Measurements from ENCODE around the gene DDX54.

The DDX54 gene

DNA sequence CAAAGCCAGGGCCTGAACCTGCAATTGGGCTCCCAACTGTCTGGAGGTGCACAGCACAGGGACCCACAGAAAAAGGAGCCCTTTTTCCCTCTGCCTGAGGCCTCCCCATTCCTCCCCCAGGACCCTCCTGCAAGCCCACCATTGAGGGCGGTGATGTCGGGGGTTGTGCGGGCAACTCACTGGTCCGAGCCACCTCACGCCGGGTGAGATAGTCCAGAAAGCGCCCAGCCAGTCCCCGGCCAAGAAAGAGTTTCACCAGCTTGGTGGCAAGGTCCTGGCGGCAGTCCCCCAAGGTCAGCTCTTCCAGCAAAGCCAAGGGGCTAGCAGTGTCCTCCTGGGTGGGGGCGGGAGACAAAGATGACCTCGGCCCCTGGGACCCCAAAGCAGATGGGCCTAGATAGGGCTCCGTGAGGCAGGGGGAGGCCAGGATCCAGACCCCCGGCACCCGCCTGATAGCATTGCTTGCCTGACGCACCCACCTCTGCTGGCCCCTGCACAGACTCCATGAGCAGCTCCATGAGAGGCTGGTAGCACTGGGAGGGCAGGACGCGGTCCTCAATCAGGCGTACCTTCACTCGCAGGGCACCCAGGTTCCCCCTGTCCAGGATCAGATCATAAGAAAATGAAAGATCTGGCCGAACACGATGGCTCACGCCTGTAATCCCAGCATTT lies 69.7 kb downstream of the DDX54 start:
- no peaks in the 10 kb centered on the region for H3K4me1 ChIP-seq (ENCODE audit: control insufficient read depth, insufficient read depth, low read length)

DNA sequence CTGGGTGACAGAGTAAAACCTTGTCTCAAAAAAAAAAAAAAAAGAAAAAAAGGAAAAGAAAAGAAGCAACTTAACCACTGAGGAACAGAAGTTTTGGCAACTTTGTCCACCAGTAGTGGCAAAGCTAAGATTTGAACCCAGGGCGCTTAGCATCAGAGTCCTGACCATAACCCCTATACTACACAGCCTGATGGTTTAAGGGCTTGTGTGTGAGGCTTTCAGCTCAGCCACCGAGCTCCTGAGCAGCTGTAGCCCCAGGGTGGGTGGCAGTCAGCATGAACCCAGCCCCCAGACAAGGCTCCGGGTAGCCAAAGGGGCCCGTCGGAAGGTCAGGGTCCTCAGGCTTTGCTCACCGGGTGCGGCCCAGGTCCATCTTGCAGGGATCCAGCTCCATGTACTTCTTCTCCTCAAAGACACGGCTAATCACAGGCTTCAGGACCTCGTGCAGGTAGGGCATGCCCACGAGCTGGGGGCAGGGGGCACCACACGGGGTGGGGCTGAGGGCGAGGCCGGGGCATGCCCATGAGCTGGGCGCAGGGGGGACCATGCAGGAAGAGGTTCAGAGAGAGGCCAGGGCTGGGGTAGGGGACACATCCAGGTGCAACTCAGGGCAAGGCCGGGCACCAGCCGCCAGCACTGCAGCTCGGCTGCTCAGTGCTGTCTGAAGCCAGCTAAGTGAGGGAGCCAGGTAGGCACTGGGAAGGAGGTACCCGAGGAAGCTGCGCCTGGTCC lies 70.7 kb downstream of the DDX54 start:
- Histone ChIP-seq H3K9me3 (ENCODE audit: control insufficient read depth, insufficient read depth, low read length) (no peaks in the 10 kb centered on the region), H3K27me3 (ENCODE audit: control insufficient read depth, insufficient read depth, low read length) (no peaks in the 10 kb centered on the region), H3K4me1 (ENCODE audit: control insufficient read depth, insufficient read depth, low read length) (no peaks in the 10 kb centered on the region), H3K27ac (ENCODE audit: low read length) (no peak overlapping the region), H3K36me3 (ENCODE audit: control insufficient read depth, insufficient read depth, low read length) (peaks cover 3% of the 10 kb centered on the region; the same call in 1 of the 2 replicates), H3K4me3 (ENCODE audit: low read length) (no peak overlapping the region)
- WGBS (ENCODE audit: insufficient coverage, insufficient read length): no CpG with 5 or more reads among the region's 19 CpGs
- DNase-seq (ENCODE audit: low read depth, low spot score): no peak

More for the DNA sequence above, 69.7 kb downstream of the DDX54 start:
- WGBS (ENCODE audit: insufficient coverage, insufficient read length): no CpG with 5 or more reads among the region's 22 CpGs
- Histone ChIP-seq H3K36me3 (ENCODE audit: control insufficient read depth, insufficient read depth, low read length) (peaks cover 3% of the 10 kb centered on the region; the same call in 1 of the 2 replicates), H3K9me3 (ENCODE audit: control insufficient read depth, insufficient read depth, low read length) (no peaks in the 10 kb centered on the region), H3K27me3 (ENCODE audit: control insufficient read depth, insufficient read depth, low read length) (no peaks in the 10 kb centered on the region), H3K4me3 (ENCODE audit: low read length) (no peak overlapping the region), H3K27ac (ENCODE audit: low read length) (no peak overlapping the region)
- no peak for DNase-seq (ENCODE audit: low read depth, low spot score)

DNA sequence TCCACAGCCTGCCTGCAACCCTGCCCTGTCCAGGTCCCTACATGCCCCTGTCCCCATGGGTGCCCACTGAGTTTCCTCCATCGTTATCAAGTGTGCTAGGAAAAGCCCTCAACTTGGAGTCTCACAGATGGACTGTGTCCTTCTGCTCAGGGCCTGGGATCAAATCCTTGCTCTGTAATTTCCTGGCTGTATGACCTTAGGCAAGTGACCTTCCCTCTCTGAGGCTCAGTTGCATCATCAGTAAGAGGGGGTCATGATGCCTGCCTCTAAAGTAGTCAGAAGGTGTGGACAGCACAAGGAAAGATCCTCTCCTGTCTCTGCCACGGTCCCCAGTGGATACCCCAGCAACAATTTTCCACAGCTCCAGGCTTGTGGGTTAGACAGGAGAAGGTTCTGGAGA lies 71.9 kb downstream of the DDX54 start:
- H3K36me3 ChIP-seq (ENCODE audit: control insufficient read depth, insufficient read depth, low read length): peaks cover 3% of the 10 kb centered on the region; the same call in 1 of the 2 replicates
- no peak for DNase-seq (ENCODE audit: low read depth, low spot score)
- no peaks in the 10 kb centered on the region for H3K27me3 ChIP-seq (ENCODE audit: control insufficient read depth, insufficient read depth, low read length)
- H3K4me1 ChIP-seq (ENCODE audit: control insufficient read depth, insufficient read depth, low read length): no peaks in the 10 kb centered on the region
- no peaks in the 10 kb centered on the region for H3K9me3 ChIP-seq (ENCODE audit: control insufficient read depth, insufficient read depth, low read length)
- WGBS (ENCODE audit: insufficient coverage, insufficient read length): no CpG with 5 or more reads among the region's 2 CpGs
- no peak overlapping the region for H3K27ac ChIP-seq (ENCODE audit: low read length)
- H3K4me3 ChIP-seq (ENCODE audit: low read length): no peak overlapping the region

DNA sequence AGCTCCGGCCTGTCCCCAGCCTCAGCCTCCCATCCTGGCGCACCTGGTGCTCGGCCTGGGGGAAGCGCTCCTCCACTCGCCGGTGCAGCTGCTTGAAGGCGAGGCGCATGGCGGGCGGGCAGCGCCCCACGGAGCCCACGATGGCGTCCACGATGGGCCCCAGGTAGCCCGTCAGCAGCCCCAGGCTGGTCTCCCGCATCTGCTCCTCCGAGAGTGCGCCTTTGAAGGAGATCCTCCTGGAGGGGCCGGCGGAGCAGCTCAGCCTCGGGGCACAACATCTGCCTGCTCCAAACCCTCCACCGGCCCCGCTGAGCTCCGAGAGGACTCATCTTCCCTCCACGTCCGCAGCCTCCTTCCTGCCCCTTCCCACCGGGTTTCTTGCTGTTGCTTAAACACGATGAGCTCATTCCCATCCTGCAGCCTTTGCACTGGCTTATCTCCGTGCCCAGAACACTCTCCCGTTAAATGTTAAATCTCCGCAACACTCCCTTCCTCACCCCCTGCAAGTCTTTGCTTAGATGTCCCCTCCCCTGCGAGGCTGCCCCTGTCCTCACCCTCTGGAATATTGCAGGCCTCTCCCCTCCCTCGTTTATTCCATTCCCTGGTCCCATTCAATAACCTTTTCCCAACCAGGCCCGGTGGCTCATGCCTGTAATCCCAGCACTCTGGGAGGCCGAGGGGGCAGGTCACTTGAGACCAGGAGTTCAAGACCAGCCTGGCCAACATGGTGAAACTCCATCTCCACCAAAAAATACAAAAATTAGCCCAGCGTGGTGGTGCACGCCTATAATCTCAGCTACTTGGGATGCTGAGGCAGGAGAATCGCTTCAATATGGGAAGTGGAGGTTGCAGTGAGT lies 73.0 kb downstream of the DDX54 start:
- H3K27me3 ChIP-seq (ENCODE audit: control insufficient read depth, insufficient read depth, low read length): no peaks in the 10 kb centered on the region
- no peak for DNase-seq (ENCODE audit: low read depth, low spot score)
- H3K4me1 ChIP-seq (ENCODE audit: control insufficient read depth, insufficient read depth, low read length): no peaks in the 10 kb centered on the region
- H3K36me3 ChIP-seq (ENCODE audit: control insufficient read depth, insufficient read depth, low read length): peaks cover 3% of the 10 kb centered on the region; the same call in 1 of the 2 replicates
- H3K27ac ChIP-seq (ENCODE audit: low read length): no peak overlapping the region
- H3K9me3 ChIP-seq (ENCODE audit: control insufficient read depth, insufficient read depth, low read length): no peaks in the 10 kb centered on the region
- no CpG with 5 or more reads among the region's 39 CpGs for WGBS (ENCODE audit: insufficient coverage, insufficient read length)
- H3K4me3 ChIP-seq (ENCODE audit: low read length): no peak overlapping the region

GRCh38 chr12:113111247-113111646 lies 74.0 kb downstream of the DDX54 start:
- H3K27ac ChIP-seq (ENCODE audit: low read length): no peak overlapping the region
- no peaks in the 10 kb centered on the region for H3K4me1 ChIP-seq (ENCODE audit: control insufficient read depth, insufficient read depth, low read length)
- peaks cover 3% of the 10 kb centered on the region; the same call in 1 of the 2 replicates for H3K36me3 ChIP-seq (ENCODE audit: control insufficient read depth, insufficient read depth, low read length)
- no peaks in the 10 kb centered on the region for H3K27me3 ChIP-seq (ENCODE audit: control insufficient read depth, insufficient read depth, low read length)
- no peaks in the 10 kb centered on the region for H3K9me3 ChIP-seq (ENCODE audit: control insufficient read depth, insufficient read depth, low read length)
- DNase-seq (ENCODE audit: low read depth, low spot score): no peak
- WGBS (ENCODE audit: insufficient coverage, insufficient read length): no CpG with 5 or more reads among the region's 3 CpGs
- H3K4me3 ChIP-seq (ENCODE audit: low read length): no peak overlapping the region

- no CpG with 5 or more reads among the region's 7 CpGs for WGBS (ENCODE audit: insufficient coverage, insufficient read length)
- H3K27ac ChIP-seq (ENCODE audit: low read length): no peak overlapping the region
These were observed 75.2 kb downstream of the DDX54 start for GRCh38 chr12:113109872-113110599.

DNA sequence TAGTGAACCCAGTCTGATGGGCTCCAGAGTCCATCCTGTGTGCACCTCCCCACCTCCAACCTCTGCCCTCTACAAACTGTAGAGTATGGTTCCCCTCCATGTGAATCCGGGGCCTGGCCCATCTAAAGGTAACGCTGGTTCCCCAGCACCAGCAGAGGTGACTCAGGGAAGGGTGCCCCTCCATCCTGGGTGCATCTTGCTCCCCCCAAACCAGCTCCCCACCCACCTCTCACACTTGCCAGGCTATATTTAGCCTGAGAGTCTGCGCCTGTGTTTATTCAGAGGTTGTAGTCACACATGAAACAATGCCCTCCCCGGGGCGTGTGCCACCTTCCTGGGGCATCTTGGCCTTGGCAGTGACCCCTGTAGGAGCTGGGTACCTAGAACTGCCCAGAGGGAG lies 75.9 kb downstream of the DDX54 start:
- Histone ChIP-seq H3K27ac (ENCODE audit: low read length) (no peak overlapping the region), H3K9me3 (ENCODE audit: control insufficient read depth, insufficient read depth, low read length) (no peaks in the 10 kb centered on the region), H3K27me3 (ENCODE audit: control insufficient read depth, insufficient read depth, low read length) (no peaks in the 10 kb centered on the region), H3K4me3 (ENCODE audit: low read length) (no peak overlapping the region), H3K4me1 (ENCODE audit: control insufficient read depth, insufficient read depth, low read length) (no peaks in the 10 kb centered on the region), H3K36me3 (ENCODE audit: control insufficient read depth, insufficient read depth, low read length) (no peaks in the 10 kb centered on the region)
- no peak for DNase-seq (ENCODE audit: low read depth, low spot score)
- WGBS (ENCODE audit: insufficient coverage, insufficient read length): no CpG with 5 or more reads among the region's 5 CpGs

More at GRCh38 chr12:113109872-113110599, 75.2 kb downstream of the DDX54 start:
- no peak overlapping the region for H3K4me3 ChIP-seq (ENCODE audit: low read length)
- no peak for DNase-seq (ENCODE audit: low read depth, low spot score)
- H3K4me1 ChIP-seq (ENCODE audit: control insufficient read depth, insufficient read depth, low read length): no peaks in the 10 kb centered on the region
- H3K36me3 ChIP-seq (ENCODE audit: control insufficient read depth, insufficient read depth, low read length): peaks cover 3% of the 10 kb centered on the region; the same call in 1 of the 2 replicates
- no peaks in the 10 kb centered on the region for H3K27me3 ChIP-seq (ENCODE audit: control insufficient read depth, insufficient read depth, low read length)
- H3K9me3 ChIP-seq (ENCODE audit: control insufficient read depth, insufficient read depth, low read length): no peaks in the 10 kb centered on the region

DNA sequence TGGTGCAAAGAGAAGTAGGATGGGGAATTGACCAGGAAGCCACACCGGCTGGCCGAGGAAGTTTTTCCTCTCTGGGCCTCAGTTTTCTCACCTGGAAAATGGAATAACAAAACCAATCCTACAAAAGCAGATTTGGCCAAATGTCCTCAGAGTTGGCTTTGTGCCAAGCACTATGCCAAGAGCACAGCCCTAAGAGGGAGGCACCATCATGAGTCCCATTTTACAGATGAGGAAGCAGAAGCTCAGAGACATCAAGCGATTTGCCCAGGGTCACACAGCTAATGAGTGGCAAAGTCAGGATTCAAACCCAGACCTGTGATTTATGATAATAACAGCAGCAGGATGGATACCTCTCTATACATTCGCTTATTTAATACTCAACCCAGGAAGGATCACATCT lies 77.0 kb downstream of the DDX54 start:
- no peak for DNase-seq (ENCODE audit: low read depth, low spot score)
- no peak overlapping the region for H3K27ac ChIP-seq (ENCODE audit: low read length)
- no peaks in the 10 kb centered on the region for H3K36me3 ChIP-seq (ENCODE audit: control insufficient read depth, insufficient read depth, low read length)
- H3K9me3 ChIP-seq (ENCODE audit: control insufficient read depth, insufficient read depth, low read length): no peaks in the 10 kb centered on the region
- no peaks in the 10 kb centered on the region for H3K27me3 ChIP-seq (ENCODE audit: control insufficient read depth, insufficient read depth, low read length)
- no CpG with 5 or more reads among the region's 4 CpGs for WGBS (ENCODE audit: insufficient coverage, insufficient read length)
- H3K4me1 ChIP-seq (ENCODE audit: control insufficient read depth, insufficient read depth, low read length): no peaks in the 10 kb centered on the region
- no peak overlapping the region for H3K4me3 ChIP-seq (ENCODE audit: low read length)

Data from iPS DF 6.9 (cell line).